Measurements from ENCODE around the gene IARS1. TPM values are rescaled to one million over a fixed set of nuclear protein-coding genes. Genes with fewer than 3 reads are reported as not detected.
A peak's percentile ranks its signal among the peaks of the same experiment; 100 is the strongest.

The IARS1 gene
- total RNA-seq, result 379 and 631 TPM in 2 replicates

GRCh38 chr9:92293452-92294296 lies at the start of gene IARS1:
TSS of gene IARS1 (minus strand) at chr9:92293697. CDS start at chr9:92289419, 4,278 bp downstream.
- DNase-seq (ENCODE audit: low read depth) (peak; percentile 94), FAIRE-seq (no peak)
- peak; percentile 40 for TF ChIP-seq CTCF (IDR thresholded peaks at IDR 0.05; ENCODE audit: insufficient read depth, low read length, severe bottlenecking)
- no peaks in the 10 kb centered on the region for H3K27me3 ChIP-seq (ENCODE audit: control insufficient read depth, insufficient read depth, low read length)
- H3K36me3 ChIP-seq (ENCODE audit: control insufficient read depth, insufficient read depth, low read length), result peaks cover 5% of the 10 kb centered on the region
- H3K4me3 ChIP-seq (ENCODE audit: low read depth, low read length), result peak within 1 kb of the TSS; percentile 54

GRCh38 chr9:92342825-92343488 lies 49.5 kb upstream of the IARS1 start:
- H3K27me3 ChIP-seq (ENCODE audit: control insufficient read depth, insufficient read depth, low read length), result no peaks in the 10 kb centered on the region
- DNase-seq (ENCODE audit: low read depth), result peak; percentile 42
- no peak overlapping the region for H3K4me3 ChIP-seq (ENCODE audit: low read depth, low read length)
- no peak for TF ChIP-seq CTCF (IDR thresholded peaks at IDR 0.05; ENCODE audit: insufficient read depth, low read length, severe bottlenecking)
- no peak for FAIRE-seq
- no peaks in the 10 kb centered on the region for H3K36me3 ChIP-seq (ENCODE audit: control insufficient read depth, insufficient read depth, low read length)

DNA sequence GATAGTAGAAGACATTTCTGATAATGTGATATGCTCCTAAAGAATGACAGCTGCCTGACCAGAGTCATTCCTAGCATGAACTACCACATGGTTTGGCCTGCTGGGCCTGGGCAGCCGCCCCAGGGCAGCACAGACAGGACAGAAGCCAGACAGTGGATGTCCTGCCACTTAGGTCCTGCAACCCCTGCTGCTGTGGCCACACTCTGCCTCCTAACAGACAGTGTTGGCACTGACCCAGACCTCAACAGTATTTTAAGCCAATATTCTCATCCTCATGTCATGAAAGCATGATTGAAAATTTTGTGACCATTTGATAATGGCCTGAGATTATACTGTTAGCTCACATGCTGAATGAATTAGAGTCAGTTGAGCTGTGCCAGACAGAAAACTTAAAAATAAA lies 48.1 kb upstream of the IARS1 start:
- Histone ChIP-seq H3K4me3 (ENCODE audit: low read depth, low read length) (no peak overlapping the region), H3K27me3 (ENCODE audit: control insufficient read depth, insufficient read depth, low read length) (no peaks in the 10 kb centered on the region), H3K36me3 (ENCODE audit: control insufficient read depth, insufficient read depth, low read length) (no peaks in the 10 kb centered on the region)
- no peak for TF ChIP-seq CTCF (IDR thresholded peaks at IDR 0.05; ENCODE audit: insufficient read depth, low read length, severe bottlenecking)
- DNase-seq (ENCODE audit: low read depth) (no peak), FAIRE-seq (no peak)

- H3K36me3 ChIP-seq (ENCODE audit: control insufficient read depth, insufficient read depth, low read length), result no peaks in the 10 kb centered on the region
- DNase-seq (ENCODE audit: low read depth) (no peak), FAIRE-seq (no peak)
- no peaks in the 10 kb centered on the region for H3K27me3 ChIP-seq (ENCODE audit: control insufficient read depth, insufficient read depth, low read length)
- TF ChIP-seq CTCF (IDR thresholded peaks at IDR 0.05; ENCODE audit: insufficient read depth, low read length, severe bottlenecking), result no peak
- H3K4me3 ChIP-seq (ENCODE audit: low read depth, low read length), result no peak overlapping the region
Observed at GRCh38 chr9:92333282-92333634, 39.8 kb upstream of the IARS1 start.

DNA sequence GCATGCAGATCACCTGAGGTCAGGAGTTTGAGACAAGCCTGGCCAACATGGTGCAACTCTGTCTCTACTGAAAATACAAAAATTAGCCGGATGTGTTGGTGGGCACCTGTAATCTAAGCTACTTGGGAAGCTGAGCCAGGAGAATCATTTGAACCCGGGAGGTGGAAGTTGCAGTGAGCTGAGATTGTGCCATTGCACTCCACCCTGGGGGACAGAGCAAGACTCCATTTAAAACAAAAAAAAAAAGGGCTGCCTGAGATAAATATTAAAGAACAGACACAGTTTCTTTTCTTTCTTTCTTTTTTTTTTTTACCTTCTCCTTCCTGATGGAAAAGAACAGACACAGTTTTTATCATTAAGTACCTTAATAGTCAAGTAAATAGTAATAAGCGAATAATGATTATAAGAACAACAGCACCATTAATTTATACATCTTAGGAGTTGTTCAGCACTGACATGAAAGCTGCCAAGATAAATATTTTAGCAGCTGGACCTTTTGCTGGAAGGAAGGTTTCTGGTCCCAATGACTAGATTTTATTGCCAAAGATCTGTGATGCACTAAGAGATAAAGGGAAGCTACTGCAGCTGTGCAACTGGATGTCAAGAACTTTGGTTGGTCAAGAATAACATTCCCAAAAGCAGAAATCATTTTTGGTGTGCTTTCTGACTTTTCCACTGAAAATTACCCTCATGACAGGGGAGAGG lies 39.2 kb upstream of the IARS1 start:
- Histone ChIP-seq H3K36me3 (ENCODE audit: control insufficient read depth, insufficient read depth, low read length) (no peaks in the 10 kb centered on the region), H3K4me3 (ENCODE audit: low read depth, low read length) (no peak overlapping the region), H3K27me3 (ENCODE audit: control insufficient read depth, insufficient read depth, low read length) (no peaks in the 10 kb centered on the region)
- FAIRE-seq, result no peak
- no peak for TF ChIP-seq CTCF (IDR thresholded peaks at IDR 0.05; ENCODE audit: insufficient read depth, low read length, severe bottlenecking)
- no peak for DNase-seq (ENCODE audit: low read depth)

Measured in bronchial epithelial cell (primary cell).